Left lung (tissue), 10 donors: ENCODE measurements around the gene TGM6. TPM values are rescaled to one million over a fixed set of nuclear protein-coding genes. Genes with fewer than 3 reads are reported as not detected.

Source experiments
- ATAC-seq: fragments of 200-7000 bp; cut with Tn5 transposase; one replicate; pipeline ENCODE4 v1.9.1; 2020; ENCODE audit warnings: moderate library complexity
- DNase-seq, 4 donors: peaks; one replicate each; pipeline ENCODE4 v3.0.0-alpha.2; 2013 to 2020
- H3K27ac ChIP-seq, 2 donors: fragments of 200-600 bp; sonication (generic) in 1 of 2; one replicate each; pipeline versions ENCODE4 v1.5.0 to v1.8.0; 2020 to 2021
- H3K27me3 ChIP-seq, 2 donors: fragments of 200-600 bp; sonication (generic) in 1 of 2; one replicate each; pipeline versions ENCODE4 v1.5.0 to v1.8.0; 2020 to 2021
- H3K36me3 ChIP-seq, 2 donors: fragments of 200-600 bp; sonication (generic) in 1 of 2; one replicate each; pipeline versions ENCODE4 v1.5.0 to v1.8.0; 2020 to 2021
- H3K4me1 ChIP-seq, 2 donors: fragments of 200-600 bp; one replicate each; pipeline ENCODE4 v1.8.0; 2021
- H3K4me3 ChIP-seq, 2 donors: fragments of 200-600 bp; sonication (generic) in 1 of 2; one replicate each; pipeline versions ENCODE4 v1.5.0 to v1.8.0; 2020 to 2021; ENCODE audit warnings: mild to moderate bottlenecking in 1 of 2
- H3K9me3 ChIP-seq, 2 donors: fragments of 200-600 bp; sonication (generic) in 1 of 2; one replicate each; pipeline versions ENCODE4 v1.5.0 to v1.8.0; 2020 to 2021
- CTCF ChIP-seq, 2 donors: fragments of 200-600 bp; sonication (generic) in 1 of 2; IDR thresholded peaks; one replicate each; pipeline versions ENCODE4 v1.5.0 to v1.8.0; 2021; ENCODE audit warnings: antibody characterized with exemption in 2 of 2
- intact Hi-C, 2 donors: fragments of 100-400 bp; cut with DNase I; formaldehyde crosslinking; loops; one replicate each; pipeline versions ENCODE4 v1.11.2 to v1.14.2; 2022
- polyA plus RNA-seq, 6 donors: library from polyadenylated mRNA; unstranded; fragments of 120-200 nt; gene quantifications; one replicate each; pipeline ENCODE4 v1.2.1, GENCODE V29; 2013; ENCODE audit not compliant: insufficient read length in 6 of 6
- total RNA-seq, 2 donors: library from RNA; stranded (reverse); fragmentation: NEBNext Ultra II Directional; extraction: Animal tissue kit (Norgen Biotek cat#: 25700); gene quantifications; one replicate each; pipeline ENCODE4 v1.2.1, GENCODE V29; 2021
- donor health status: DM: no; HTN: yes; CAD: no.
- donor health status: DM: no; HTN: no; CAD: no.

Gene TGM6
- total and polyA plus RNA-seq, 8 donors, result not detected

DNA sequence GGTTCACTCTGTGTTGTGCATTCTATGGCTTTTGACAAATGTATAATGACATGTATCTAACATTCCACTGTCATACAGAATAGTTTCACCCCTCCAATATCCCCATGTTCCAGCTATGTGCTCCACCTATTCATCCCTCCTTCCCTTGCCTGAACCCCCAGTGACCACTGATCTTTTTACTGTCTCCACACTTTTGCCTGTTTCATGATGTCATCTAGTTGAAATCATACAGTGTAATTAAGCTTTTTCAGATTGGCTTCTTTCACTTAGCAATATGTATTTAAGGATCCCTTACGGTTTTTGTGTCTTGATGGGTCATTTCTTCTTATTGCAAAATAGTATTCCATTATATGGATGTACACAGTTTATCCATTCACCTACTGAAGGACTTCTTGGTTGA, 39.8 kb downstream of the TGM6 start:
- no peak for TF ChIP-seq CTCF (IDR thresholded peaks at IDR 0.05)
- intact Hi-C loops, result no loop called here

DNA sequence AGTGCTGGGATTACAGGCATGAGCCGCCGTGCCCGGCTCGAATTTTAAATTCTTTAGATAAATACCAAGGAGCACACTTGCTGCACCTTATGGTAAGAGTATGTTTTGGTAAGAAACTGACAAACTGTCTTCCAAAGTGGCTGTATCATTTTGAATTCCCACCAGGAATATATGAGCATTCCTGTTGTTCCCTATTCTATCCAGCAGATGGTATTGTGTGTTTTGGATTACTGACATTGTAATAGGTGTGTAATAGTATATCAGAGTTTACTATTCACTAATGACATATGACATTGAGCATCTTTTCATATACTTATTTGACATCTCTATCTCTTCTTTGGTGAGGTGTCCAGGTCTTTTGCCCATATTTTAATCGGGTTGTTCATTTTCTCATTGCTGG, 40.5 kb downstream of the TGM6 start:
- Histone ChIP-seq H3K9me3 (peaks cover 0 to 3% of the 10 kb centered on the region in 2 donors), H3K36me3 (no peaks in the 10 kb centered on the region), H3K4me1 (no peaks in the 10 kb centered on the region), H3K4me3 (no peak overlapping the region), H3K27me3 (peaks cover 0 to 16% of the 10 kb centered on the region in 2 donors), H3K27ac (no peak overlapping the region)
- no peak for DNase-seq
- intact Hi-C loops, result no loop called here
- TF ChIP-seq CTCF (IDR thresholded peaks at IDR 0.05), result no peak
- no peak for ATAC-seq

More for the DNA sequence above, 39.8 kb downstream of the TGM6 start:
- ATAC-seq, result no peak
- no peaks in the 10 kb centered on the region for H3K36me3 ChIP-seq
- peaks cover 0 to 17% of the 10 kb centered on the region in 2 donors for H3K27me3 ChIP-seq
- no peaks in the 10 kb centered on the region for H3K4me1 ChIP-seq
- peaks cover 0 to 3% of the 10 kb centered on the region in 2 donors for H3K9me3 ChIP-seq
- H3K27ac ChIP-seq, result no peak overlapping the region
- no peak for DNase-seq
- no peak overlapping the region for H3K4me3 ChIP-seq

DNA sequence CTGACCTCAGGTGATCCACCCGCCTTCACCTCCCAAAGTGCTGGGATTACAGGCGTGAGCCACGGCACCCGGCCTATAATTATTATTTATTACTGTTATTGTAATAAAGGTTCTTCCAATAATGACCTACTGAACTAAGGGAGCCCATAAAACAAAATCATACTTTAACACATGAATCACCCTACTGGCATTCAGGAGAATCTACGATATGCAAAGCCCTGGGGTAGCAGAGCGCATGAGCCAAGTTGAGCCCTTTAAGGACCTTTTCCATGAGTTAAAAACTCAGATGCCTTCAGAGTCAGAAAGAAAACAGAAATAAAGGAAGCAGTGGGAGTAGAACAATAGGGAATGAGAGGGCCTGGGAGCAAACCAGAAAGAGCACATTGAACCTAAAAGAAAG, 48.4 kb downstream of the TGM6 start:
- TF ChIP-seq CTCF (IDR thresholded peaks at IDR 0.05), result no peak
- intact Hi-C loops, result no loop called here
- Histone ChIP-seq H3K36me3 (no peaks in the 10 kb centered on the region), H3K4me1 (no peaks in the 10 kb centered on the region), H3K4me3 (no peak overlapping the region), H3K9me3 (no peaks in the 10 kb centered on the region), H3K27me3 (peaks cover 0 to 13% of the 10 kb centered on the region in 2 donors), H3K27ac (no peak overlapping the region)
- ATAC-seq (no peak), DNase-seq (no peak)

- intact Hi-C loops, result no loop called here
- Histone ChIP-seq H3K4me1 (no peaks in the 10 kb centered on the region), H3K27ac (no peak overlapping the region), H3K27me3 (peaks cover 0 to 13% of the 10 kb centered on the region in 2 donors), H3K4me3 (no peak overlapping the region), H3K9me3 (no peaks in the 10 kb centered on the region), H3K36me3 (no peaks in the 10 kb centered on the region)
- ATAC-seq, result no peak
- DNase-seq, result no peak
- TF ChIP-seq CTCF (IDR thresholded peaks at IDR 0.05), result no peak
These were observed 49.8 kb downstream of the TGM6 start for GRCh38 chr20:2430538-2430937.

GRCh38 chr20:2431185-2431584, 50.5 kb downstream of the TGM6 start:
- no peaks in the 10 kb centered on the region for H3K4me1 ChIP-seq
- H3K36me3 ChIP-seq, result no peaks in the 10 kb centered on the region
- no peaks in the 10 kb centered on the region for H3K9me3 ChIP-seq
- ATAC-seq (no peak), DNase-seq (no peak)
- H3K27me3 ChIP-seq, result peaks cover 0 to 13% of the 10 kb centered on the region in 2 donors
- intact Hi-C loops, result no loop called here
- no peak overlapping the region for H3K4me3 ChIP-seq
- TF ChIP-seq CTCF (IDR thresholded peaks at IDR 0.05), result no peak
- H3K27ac ChIP-seq, result no peak overlapping the region
